HFF-Myc (cell line): ENCODE measurements around the gene FCMR.
A peak's percentile ranks its signal among the peaks of the same experiment; 100 is the strongest.

Experiments
- DNase-seq: peaks from one replicate; pipeline ENCODE4 v3.0.0-alpha.2; 2011; ENCODE audit warnings: low read depth; ENCODE audit errors: extremely low read depth
- H3K4me3 ChIP-seq: replicated peaks from 2 replicates; pipeline ENCODE4 v1.5.1; 2011; ENCODE audit warnings: low read depth, mild to moderate bottlenecking, control low read depth, low read length
- TF ChIP-seq, protein P1 (sequence below): IDR thresholded peaks from 2 replicates; pipeline ENCODE4 v1.5.1; 2012; ENCODE audit warnings: mild to moderate bottlenecking, low read depth, low read length, control low read depth; ENCODE audit errors: missing control alignments

Gene FCMR

DNA sequence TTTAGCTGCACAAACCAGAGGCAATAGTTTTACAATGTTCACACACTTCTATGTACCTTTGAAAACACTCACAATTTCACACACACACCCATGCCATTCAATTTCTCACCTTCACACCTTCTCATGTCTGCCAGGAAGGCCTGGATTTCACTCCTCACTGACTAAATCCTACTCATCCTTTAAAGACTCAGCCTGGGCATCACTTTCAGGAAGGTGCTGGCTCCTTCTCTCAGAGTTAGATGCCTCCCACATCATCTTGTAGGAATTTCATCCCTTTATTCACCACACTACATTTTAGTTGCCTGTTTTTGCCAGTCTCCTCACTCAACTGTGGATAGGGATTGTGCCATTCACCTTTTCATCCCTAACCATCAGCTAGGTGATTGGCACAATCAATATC, 54.0 kb downstream of the FCMR start:
- no peak overlapping the region for H3K4me3 ChIP-seq
- DNase-seq: no peak
- TF ChIP-seq, protein P1, sequence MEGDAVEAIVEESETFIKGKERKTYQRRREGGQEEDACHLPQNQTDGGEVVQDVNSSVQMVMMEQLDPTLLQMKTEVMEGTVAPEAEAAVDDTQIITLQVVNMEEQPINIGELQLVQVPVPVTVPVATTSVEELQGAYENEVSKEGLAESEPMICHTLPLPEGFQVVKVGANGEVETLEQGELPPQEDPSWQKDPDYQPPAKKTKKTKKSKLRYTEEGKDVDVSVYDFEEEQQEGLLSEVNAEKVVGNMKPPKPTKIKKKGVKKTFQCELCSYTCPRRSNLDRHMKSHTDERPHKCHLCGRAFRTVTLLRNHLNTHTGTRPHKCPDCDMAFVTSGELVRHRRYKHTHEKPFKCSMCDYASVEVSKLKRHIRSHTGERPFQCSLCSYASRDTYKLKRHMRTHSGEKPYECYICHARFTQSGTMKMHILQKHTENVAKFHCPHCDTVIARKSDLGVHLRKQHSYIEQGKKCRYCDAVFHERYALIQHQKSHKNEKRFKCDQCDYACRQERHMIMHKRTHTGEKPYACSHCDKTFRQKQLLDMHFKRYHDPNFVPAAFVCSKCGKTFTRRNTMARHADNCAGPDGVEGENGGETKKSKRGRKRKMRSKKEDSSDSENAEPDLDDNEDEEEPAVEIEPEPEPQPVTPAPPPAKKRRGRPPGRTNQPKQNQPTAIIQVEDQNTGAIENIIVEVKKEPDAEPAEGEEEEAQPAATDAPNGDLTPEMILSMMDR: no peak

DNA sequence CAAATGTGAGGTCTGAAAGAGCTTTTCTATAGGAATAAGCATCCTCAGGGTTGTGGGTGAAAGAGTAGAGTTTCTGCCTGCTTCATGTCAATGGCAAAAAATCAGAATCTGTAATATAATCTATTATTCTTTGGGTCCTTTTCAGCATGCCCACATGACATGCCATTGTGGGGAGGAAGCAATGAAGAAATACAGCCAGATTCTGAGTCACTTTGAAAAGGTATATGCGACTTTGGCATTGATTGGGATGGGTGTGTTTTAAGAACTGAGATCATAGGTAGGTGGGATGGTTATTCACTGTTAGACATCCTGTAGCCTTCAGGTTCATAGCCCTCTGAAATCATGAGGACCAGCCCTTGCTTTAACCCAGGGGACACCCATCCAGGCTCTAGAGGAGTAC, 54.5 kb downstream of the FCMR start:
- TF ChIP-seq, protein P1: no peak

DNA sequence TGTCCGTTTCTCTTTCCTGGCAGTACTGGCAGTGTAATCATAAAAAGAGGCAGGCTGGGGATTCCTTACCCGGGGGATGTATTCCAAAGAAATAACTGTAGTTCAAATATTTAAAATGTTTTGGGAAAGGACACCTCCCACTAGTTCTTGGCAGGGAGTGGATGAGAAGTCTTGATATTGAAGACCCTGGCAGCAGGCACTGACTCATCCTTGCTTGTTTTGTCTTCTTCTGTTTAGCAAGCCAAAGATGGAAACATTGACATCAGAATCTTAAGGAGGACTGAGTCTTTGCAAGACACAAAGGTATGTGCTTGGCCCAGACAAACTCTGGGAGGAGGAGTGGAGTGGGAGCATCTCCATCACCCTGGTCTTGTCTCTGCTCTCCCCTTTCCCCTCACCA, 55.7 kb downstream of the FCMR start:
- DNase-seq: no peak
- TF ChIP-seq, protein P1: no peak
- H3K4me3 ChIP-seq: no peak overlapping the region

More for the DNA sequence above, 54.5 kb downstream of the FCMR start:
- DNase-seq: no peak
- no peak overlapping the region for H3K4me3 ChIP-seq

DNA sequence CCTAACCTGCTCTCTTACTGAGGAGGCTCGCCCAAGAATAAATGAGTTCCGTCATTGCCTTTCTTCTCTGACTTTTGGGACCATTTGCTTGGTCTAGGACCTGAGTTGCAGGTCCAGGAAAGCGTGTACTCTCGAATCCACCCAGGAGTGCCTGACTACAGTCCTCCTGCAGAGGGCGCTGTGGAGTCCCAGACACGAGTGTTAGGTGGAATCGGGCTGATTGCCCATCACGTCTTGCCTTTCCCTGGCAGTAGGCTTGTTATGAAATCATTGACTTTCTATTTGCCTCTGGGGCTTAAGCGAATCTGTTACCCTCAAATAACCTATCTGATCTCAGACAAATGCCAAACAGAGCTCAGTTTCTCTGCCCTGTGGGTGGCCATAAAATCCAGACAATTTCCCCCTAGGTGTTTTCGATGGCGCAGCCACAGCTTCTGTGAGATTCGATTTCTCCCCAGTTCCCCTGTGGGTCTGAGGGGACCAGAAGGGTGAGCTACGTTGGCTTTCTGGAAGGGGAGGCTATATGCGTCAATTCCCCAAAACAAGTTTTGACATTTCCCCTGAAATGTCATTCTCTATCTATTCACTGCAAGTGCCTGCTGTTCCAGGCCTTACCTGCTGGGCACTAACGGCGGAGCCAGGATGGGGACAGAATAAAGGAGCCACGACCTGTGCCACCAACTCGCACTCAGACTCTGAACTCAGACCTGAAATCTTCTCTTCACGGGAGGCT, 56.6 kb downstream of the FCMR start, which contains the start of gene IL20:
Gene IL20 (plus strand): TSS at position 685 of the 733 bp plus-strand sequence. CDS start 230 bp downstream, outside the sequence.
- DNase-seq: peak; percentile 70
- H3K4me3 ChIP-seq: no peak within 1 kb of the TSS
- TF ChIP-seq, protein P1: peak; percentile 97

DNA sequence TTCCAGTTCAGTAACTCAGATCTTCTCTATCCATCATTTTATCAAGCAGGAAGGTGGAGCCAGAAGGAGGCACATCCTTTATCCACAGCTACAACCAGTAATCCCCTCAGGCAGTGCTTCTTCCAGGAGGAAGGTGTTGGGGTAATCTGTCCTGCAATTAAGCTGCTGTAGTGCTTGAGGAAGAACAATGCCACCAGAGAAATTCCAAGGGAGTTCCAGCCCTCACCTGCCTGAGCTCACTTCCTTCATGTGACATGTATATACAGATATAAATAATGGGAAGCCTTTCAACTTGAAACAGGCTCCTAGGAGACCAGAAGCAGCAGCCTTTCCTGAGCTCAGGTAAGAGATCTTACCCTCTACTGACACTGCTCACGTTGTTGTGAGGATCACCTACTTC, 58.5 kb downstream of the FCMR start:
- DNase-seq: no peak
- TF ChIP-seq, protein P1: no peak
- H3K4me3 ChIP-seq: no peak overlapping the region

DNA sequence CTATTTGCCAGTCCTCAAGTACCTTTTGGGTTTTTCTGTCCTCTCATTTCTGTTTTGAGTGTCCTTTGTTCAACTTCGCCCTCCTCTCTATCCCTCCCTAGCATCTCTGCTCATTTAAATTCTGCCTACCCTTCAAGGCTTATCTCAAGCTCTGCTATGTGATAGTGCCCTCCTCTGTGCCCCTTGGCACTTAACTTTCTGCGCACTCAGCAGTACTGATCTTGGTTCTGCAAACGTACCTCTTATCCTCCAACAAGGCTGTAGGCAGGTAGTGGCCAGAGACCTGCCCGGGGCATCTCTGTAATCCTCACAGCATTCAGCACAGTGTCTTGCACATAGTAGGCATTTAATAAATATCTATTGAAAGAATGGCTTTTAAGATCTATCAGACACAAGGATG, 61.6 kb downstream of the FCMR start:
- no peak overlapping the region for H3K4me3 ChIP-seq
- TF ChIP-seq, protein P1: no peak
- no peak for DNase-seq
